Measurements from ENCODE around the gene KIF26B.

KIF26B gene

DNA sequence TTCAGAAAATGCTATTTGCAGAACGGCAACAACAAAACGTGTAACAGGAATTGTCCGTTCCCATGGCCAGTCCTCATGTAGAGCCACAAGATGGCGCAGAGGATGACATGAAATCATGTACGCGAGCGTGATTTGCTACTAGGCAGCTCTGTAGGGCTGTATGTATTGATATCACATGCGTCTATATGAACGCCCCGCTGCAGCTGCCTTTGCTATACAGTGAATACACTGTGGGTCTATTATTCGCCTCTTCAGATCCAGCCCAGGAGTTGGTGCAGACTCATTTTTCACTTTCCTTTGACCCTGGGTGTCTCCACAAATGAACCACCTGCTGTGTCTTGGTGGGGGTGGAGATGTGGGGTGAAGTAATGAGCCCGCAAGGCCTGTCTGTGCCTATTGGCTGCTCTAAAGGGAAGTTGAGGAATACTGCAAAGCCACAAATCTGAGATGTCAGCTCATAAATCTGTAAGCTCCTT lies 361.5 kb downstream of the KIF26B start:
- no peak overlapping the region for H3K4me3 Mint-ChIP-seq
- ATAC-seq (replicated peaks; ENCODE audit: extremely low read depth, poor library complexity, severe bottlenecking) = no peak
- H3K4me1 Mint-ChIP-seq = no peaks in the 10 kb centered on the region
- no peak for DNase-seq (ENCODE audit: low spot score in 2 of 2)
- H3K27me3 Mint-ChIP-seq = peaks cover 50% of the 10 kb centered on the region
- H3K27ac Mint-ChIP-seq (ENCODE audit: low read depth) = no peak overlapping the region
- H3K36me3 Mint-ChIP-seq (ENCODE audit: insufficient read depth) = peaks cover 3% of the 10 kb centered on the region
- H3K9me3 Mint-ChIP-seq = peaks cover 4% of the 10 kb centered on the region

GRCh38 chr1:245520611-245521010 lies 365.8 kb downstream of the KIF26B start:
- ATAC-seq (replicated peaks; ENCODE audit: extremely low read depth, poor library complexity, severe bottlenecking) (no peak), DNase-seq (ENCODE audit: low spot score in 2 of 2) (no peak)
- Mint-ChIP-seq H3K4me1 (no peaks in the 10 kb centered on the region), H3K4me3 (no peak overlapping the region), H3K9me3 (peaks cover 4% of the 10 kb centered on the region), H3K27ac (ENCODE audit: low read depth) (no peak overlapping the region), H3K36me3 (ENCODE audit: insufficient read depth) (no peaks in the 10 kb centered on the region), H3K27me3 (peaks cover 15% of the 10 kb centered on the region)

GRCh38 chr1:245526141-245526540 lies 371.4 kb downstream of the KIF26B start:
- DNase-seq (ENCODE audit: low spot score in 2 of 2) (no peak), ATAC-seq (replicated peaks; ENCODE audit: extremely low read depth, poor library complexity, severe bottlenecking) (no peak)
- Mint-ChIP-seq H3K9me3 (peaks cover 5% of the 10 kb centered on the region), H3K27ac (ENCODE audit: low read depth) (no peak overlapping the region), H3K36me3 (ENCODE audit: insufficient read depth) (no peaks in the 10 kb centered on the region), H3K4me3 (no peak overlapping the region), H3K27me3 (peaks cover 13% of the 10 kb centered on the region), H3K4me1 (no peaks in the 10 kb centered on the region)

DNA sequence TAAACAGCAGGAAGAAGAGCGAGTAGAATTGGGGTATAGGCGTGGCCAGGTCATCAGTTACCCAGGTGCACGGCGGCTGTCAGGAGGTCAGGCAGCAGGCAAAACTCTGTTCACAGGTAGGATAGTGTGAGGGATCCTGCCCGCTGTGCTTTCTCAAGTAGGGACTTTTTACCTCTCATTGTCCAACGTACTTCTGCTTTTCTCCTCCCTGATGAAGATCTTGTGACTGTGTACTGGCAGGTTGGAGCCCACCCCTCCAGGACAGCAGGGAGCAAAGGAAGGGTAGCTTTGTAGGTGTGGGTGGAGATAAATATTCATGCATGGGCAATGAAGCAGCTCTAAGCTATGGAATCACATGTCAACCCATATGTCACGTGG lies 373.5 kb downstream of the KIF26B start:
- Mint-ChIP-seq H3K9me3 (peaks cover 5% of the 10 kb centered on the region), H3K27me3 (peaks cover 13% of the 10 kb centered on the region), H3K4me3 (no peak overlapping the region), H3K27ac (ENCODE audit: low read depth) (no peak overlapping the region), H3K4me1 (no peaks in the 10 kb centered on the region), H3K36me3 (ENCODE audit: insufficient read depth) (no peaks in the 10 kb centered on the region)
- ATAC-seq (replicated peaks; ENCODE audit: extremely low read depth, poor library complexity, severe bottlenecking) (no peak), DNase-seq (ENCODE audit: low spot score in 2 of 2) (no peak)

- Mint-ChIP-seq H3K4me3 (no peak overlapping the region), H3K27me3 (peaks cover 13% of the 10 kb centered on the region), H3K4me1 (no peaks in the 10 kb centered on the region), H3K27ac (ENCODE audit: low read depth) (no peak overlapping the region), H3K9me3 (peaks cover 5% of the 10 kb centered on the region), H3K36me3 (ENCODE audit: insufficient read depth) (no peaks in the 10 kb centered on the region)
- DNase-seq (ENCODE audit: low spot score in 2 of 2) (no peak), ATAC-seq (replicated peaks; ENCODE audit: extremely low read depth, poor library complexity, severe bottlenecking) (no peak)
These were observed 376.2 kb downstream of the KIF26B start for GRCh38 chr1:245530937-245531336.

DNA sequence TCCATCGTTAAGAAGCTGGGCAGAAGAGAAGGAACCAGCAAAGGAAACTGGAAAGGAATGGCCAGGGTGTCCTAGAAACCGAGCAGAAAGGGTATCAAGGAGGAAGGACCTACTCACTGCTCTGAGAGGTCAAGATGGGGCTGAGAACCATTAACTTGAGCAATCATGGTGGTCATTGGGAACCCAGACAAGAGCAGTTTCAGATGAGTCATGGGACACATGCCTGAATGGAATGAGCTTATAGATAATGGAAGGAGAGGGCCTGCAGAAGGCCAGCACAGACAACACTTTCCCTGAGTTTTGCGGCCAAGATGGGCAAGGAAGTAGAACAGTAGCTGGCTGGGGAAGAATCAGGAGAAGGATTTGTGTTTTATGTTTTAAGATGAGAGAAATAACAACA lies 383.2 kb downstream of the KIF26B start:
- H3K27ac Mint-ChIP-seq (ENCODE audit: low read depth) = no peak overlapping the region
- H3K4me1 Mint-ChIP-seq = no peaks in the 10 kb centered on the region
- ATAC-seq (replicated peaks; ENCODE audit: extremely low read depth, poor library complexity, severe bottlenecking) (no peak), DNase-seq (ENCODE audit: low spot score in 2 of 2) (no peak)
- no peaks in the 10 kb centered on the region for H3K36me3 Mint-ChIP-seq (ENCODE audit: insufficient read depth)
- peaks cover 14% of the 10 kb centered on the region for H3K27me3 Mint-ChIP-seq
- H3K4me3 Mint-ChIP-seq = no peak overlapping the region
- no peaks in the 10 kb centered on the region for H3K9me3 Mint-ChIP-seq

DNA sequence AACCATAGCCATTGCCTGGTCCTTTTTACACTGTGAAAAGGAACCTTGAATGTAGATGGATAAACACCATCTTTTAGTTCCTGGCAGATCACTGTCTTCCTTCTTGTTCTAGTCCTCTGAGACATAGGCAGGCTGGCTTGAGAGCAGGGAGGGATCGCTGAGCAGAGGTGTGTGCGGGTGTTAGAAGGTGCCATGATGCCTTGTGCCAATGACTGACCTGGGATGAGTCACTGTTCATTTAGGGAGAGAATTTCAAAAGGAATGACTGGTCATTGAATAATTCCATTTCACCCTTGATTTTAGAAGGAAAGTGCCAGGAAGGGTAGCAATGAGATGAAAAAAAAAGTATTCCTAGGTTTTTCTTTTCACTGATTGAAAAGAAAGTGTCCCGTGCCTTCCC lies 383.9 kb downstream of the KIF26B start:
- H3K4me1 Mint-ChIP-seq = no peaks in the 10 kb centered on the region
- DNase-seq (ENCODE audit: low spot score in 2 of 2) (no peak), ATAC-seq (replicated peaks; ENCODE audit: extremely low read depth, poor library complexity, severe bottlenecking) (no peak)
- no peaks in the 10 kb centered on the region for H3K9me3 Mint-ChIP-seq
- no peak overlapping the region for H3K27ac Mint-ChIP-seq (ENCODE audit: low read depth)
- H3K27me3 Mint-ChIP-seq = peaks cover 14% of the 10 kb centered on the region
- H3K4me3 Mint-ChIP-seq = no peak overlapping the region
- no peaks in the 10 kb centered on the region for H3K36me3 Mint-ChIP-seq (ENCODE audit: insufficient read depth)

GRCh38 chr1:245541369-245541768 lies 386.6 kb downstream of the KIF26B start:
- Mint-ChIP-seq H3K4me3 (no peak overlapping the region), H3K9me3 (no peaks in the 10 kb centered on the region), H3K27me3 (peaks cover 14% of the 10 kb centered on the region), H3K27ac (ENCODE audit: low read depth) (no peak overlapping the region), H3K4me1 (no peaks in the 10 kb centered on the region), H3K36me3 (ENCODE audit: insufficient read depth) (no peaks in the 10 kb centered on the region)
- no peak for ATAC-seq (replicated peaks; ENCODE audit: extremely low read depth, poor library complexity, severe bottlenecking)
- DNase-seq (ENCODE audit: low spot score in 2 of 2) = no peak

DNA sequence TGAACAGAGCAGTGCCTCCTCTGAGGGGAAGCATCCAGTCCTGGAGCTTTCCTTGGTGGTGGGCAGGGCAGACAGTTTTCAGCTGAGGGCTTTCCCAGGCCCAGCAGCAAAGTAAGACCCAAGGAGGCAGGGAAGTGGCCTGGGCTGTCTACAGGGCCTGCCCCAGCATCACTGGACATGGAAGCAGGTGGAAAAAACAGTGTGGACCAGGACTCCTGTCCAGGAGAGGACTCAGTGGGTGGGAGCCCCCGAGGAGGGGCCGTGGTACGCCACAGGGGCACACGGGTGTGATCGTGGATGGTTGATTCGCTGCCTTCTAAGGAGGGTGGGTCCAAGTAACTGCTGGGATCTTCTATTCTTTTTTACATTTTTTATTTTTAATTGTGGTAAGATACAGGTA lies 387.6 kb downstream of the KIF26B start:
- Mint-ChIP-seq H3K27me3 (peaks cover 13% of the 10 kb centered on the region), H3K4me3 (no peak overlapping the region), H3K27ac (ENCODE audit: low read depth) (no peak overlapping the region)

DNA sequence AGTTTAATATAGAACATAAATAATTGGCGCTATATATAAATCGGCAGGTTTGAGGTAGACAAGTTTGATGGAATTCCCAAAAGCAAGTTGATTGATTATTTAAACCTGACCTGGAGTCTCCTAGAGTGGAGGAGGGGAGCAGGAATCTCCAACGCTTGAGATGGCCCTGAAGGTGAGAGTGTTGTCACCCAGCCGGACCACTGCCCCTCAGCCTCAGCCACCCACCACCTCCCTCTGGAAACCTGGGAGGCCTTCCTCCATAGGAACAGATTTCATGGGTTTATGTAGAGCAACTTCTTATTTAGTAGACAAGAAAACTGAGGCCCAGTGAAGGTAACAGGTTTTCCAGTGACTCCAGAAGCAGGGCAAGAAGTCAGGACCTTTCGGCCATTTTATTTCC lies 389.5 kb downstream of the KIF26B start:
- H3K4me3 Mint-ChIP-seq = no peak overlapping the region
- ATAC-seq (replicated peaks; ENCODE audit: extremely low read depth, poor library complexity, severe bottlenecking) = no peak
- no peaks in the 10 kb centered on the region for H3K36me3 Mint-ChIP-seq (ENCODE audit: insufficient read depth)
- no peak overlapping the region for H3K27ac Mint-ChIP-seq (ENCODE audit: low read depth)
- no peak for DNase-seq (ENCODE audit: low spot score in 2 of 2)
- H3K27me3 Mint-ChIP-seq = no peaks in the 10 kb centered on the region
- no peaks in the 10 kb centered on the region for H3K9me3 Mint-ChIP-seq
- no peaks in the 10 kb centered on the region for H3K4me1 Mint-ChIP-seq

More for the DNA sequence above, 387.6 kb downstream of the KIF26B start:
- no peak for ATAC-seq (replicated peaks; ENCODE audit: extremely low read depth, poor library complexity, severe bottlenecking)
- DNase-seq (ENCODE audit: low spot score in 2 of 2) = no peak
- Mint-ChIP-seq H3K9me3 (no peaks in the 10 kb centered on the region), H3K36me3 (ENCODE audit: insufficient read depth) (no peaks in the 10 kb centered on the region), H3K4me1 (no peaks in the 10 kb centered on the region)

GRCh38 chr1:245546875-245547274 lies 392.1 kb downstream of the KIF26B start:
- no peak for ATAC-seq (replicated peaks; ENCODE audit: extremely low read depth, poor library complexity, severe bottlenecking)
- Mint-ChIP-seq H3K4me3 (no peak overlapping the region), H3K36me3 (ENCODE audit: insufficient read depth) (no peaks in the 10 kb centered on the region), H3K4me1 (no peaks in the 10 kb centered on the region), H3K27me3 (no peaks in the 10 kb centered on the region), H3K27ac (ENCODE audit: low read depth) (no peak overlapping the region), H3K9me3 (peaks cover 3% of the 10 kb centered on the region)
- no peak for DNase-seq (ENCODE audit: low spot score in 2 of 2)

DNA sequence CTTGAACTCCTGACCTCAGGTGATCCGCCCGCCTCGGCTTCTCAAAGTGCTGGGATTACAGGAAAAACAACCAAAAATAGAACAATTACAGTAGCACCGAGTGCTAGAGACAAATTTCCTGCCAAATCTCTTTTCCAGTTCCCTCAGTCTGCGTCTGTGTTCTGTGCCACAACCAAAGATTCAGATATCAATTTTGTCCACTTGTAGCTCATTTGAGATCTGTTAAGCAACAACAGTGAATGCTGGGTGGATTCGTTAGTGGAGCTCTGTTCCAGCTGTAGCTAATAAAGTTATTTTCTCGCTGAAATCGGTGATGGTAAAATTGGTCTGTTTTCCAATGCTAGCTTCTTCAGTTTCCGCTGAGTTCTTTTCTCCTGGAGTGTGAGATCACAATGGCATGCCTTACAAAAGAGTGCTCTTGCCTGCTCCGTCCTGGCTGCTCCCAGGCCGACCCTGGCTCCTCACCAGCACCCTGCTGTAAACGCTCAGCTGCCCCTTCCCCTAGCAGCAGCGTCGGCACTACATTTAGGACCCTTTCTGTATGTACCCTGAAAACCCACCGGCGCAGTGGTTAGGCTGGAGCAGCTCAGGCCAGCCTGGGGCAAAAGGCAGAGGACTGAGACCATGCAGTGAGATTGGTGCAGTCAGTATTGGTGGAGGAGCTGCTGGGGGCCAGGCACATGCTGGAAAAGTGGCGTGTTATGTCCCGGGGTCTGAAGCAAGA lies 395.4 kb downstream of the KIF26B start:
- H3K27ac Mint-ChIP-seq (ENCODE audit: low read depth) = no peak overlapping the region
- DNase-seq (ENCODE audit: low spot score in 2 of 2) (no peak), ATAC-seq (replicated peaks; ENCODE audit: extremely low read depth, poor library complexity, severe bottlenecking) (no peak)
- peaks cover 14% of the 10 kb centered on the region for H3K27me3 Mint-ChIP-seq
- no peaks in the 10 kb centered on the region for H3K36me3 Mint-ChIP-seq (ENCODE audit: insufficient read depth)
- H3K4me3 Mint-ChIP-seq = no peak overlapping the region
- H3K9me3 Mint-ChIP-seq = peaks cover 5% of the 10 kb centered on the region
- H3K4me1 Mint-ChIP-seq = no peaks in the 10 kb centered on the region

GRCh38 chr1:245550720-245551043 lies 395.9 kb downstream of the KIF26B start:
- H3K36me3 Mint-ChIP-seq (ENCODE audit: insufficient read depth) = no peaks in the 10 kb centered on the region
- peaks cover 5% of the 10 kb centered on the region for H3K9me3 Mint-ChIP-seq
- H3K27me3 Mint-ChIP-seq = peaks cover 20% of the 10 kb centered on the region
- H3K4me3 Mint-ChIP-seq = no peak overlapping the region
- no peak overlapping the region for H3K27ac Mint-ChIP-seq (ENCODE audit: low read depth)
- ATAC-seq (replicated peaks; ENCODE audit: extremely low read depth, poor library complexity, severe bottlenecking) (no peak), DNase-seq (ENCODE audit: low spot score in 2 of 2) (no peak)
- H3K4me1 Mint-ChIP-seq = no peaks in the 10 kb centered on the region
